OCI-LY1 (cell line): ENCODE data around the gene TAGLN3.
A peak's percentile ranks its signal among the peaks of the same experiment; 100 is the strongest.

ENCODE experiments used
- H2AFZ ChIP-seq: fragments of 200-600 bp; sonication (generic), shearing (Covaris generic); 2 replicates; pipeline ENCODE4 v1.6.0; 2014; ENCODE audit warnings: antibody characterized with exemption, mild to moderate bottlenecking, low read length
- H3F3A ChIP-seq: fragments of 200-600 bp; sonication (generic), shearing (Covaris generic); 2 replicates; pipeline ENCODE4 v1.6.0; 2014; ENCODE audit warnings: mild to moderate bottlenecking, antibody characterized with exemption, low read length, moderate library complexity; ENCODE audit not compliant: insufficient read depth
- H3K27ac ChIP-seq: fragments of 200-600 bp; sonication (generic); 2 replicates; pipeline ENCODE4 v1.5.1; 2014; ENCODE audit warnings: low read length, mixed run types, mild to moderate bottlenecking, low read depth; ENCODE audit not compliant: poor library complexity, severe bottlenecking
- H3K27me3 ChIP-seq: fragments of 200-600 bp; sonication (generic); 2 replicates; pipeline ENCODE4 v1.6.0; 2014; ENCODE audit warnings: antibody characterized with exemption, mild to moderate bottlenecking, low read length, moderate library complexity; ENCODE audit not compliant: insufficient read depth
- H3K36me3 ChIP-seq: fragments of 200-600 bp; sonication (generic); 2 replicates; pipeline ENCODE4 v1.6.1; 2014; ENCODE audit warnings: mild to moderate bottlenecking, antibody characterized with exemption, low read length, moderate library complexity, mixed read lengths; ENCODE audit not compliant: insufficient read depth
- H3K4me1 ChIP-seq: fragments of 200-600 bp; sonication (generic); 2 replicates; pipeline ENCODE4 v1.5.1; 2014; ENCODE audit warnings: mild to moderate bottlenecking, low read length, moderate library complexity; ENCODE audit not compliant: insufficient read depth, severe bottlenecking
- H3K4me2 ChIP-seq: fragments of 200-600 bp; sonication (generic), shearing (Covaris generic); 2 replicates; pipeline ENCODE4 v1.6.1; 2014; ENCODE audit warnings: low read length
- H3K4me3 ChIP-seq: fragments of 200-600 bp; sonication (generic); 2 replicates; pipeline ENCODE4 v1.5.1; 2014; ENCODE audit warnings: low read length, low read depth, mild to moderate bottlenecking, mixed read lengths; ENCODE audit not compliant: poor library complexity, severe bottlenecking
- H3K79me2 ChIP-seq: fragments of 200-600 bp; shearing (Covaris generic); 2 replicates; pipeline ENCODE4 v1.6.1; 2016; ENCODE audit warnings: mixed run types, low read length, mixed read lengths; ENCODE audit not compliant: insufficient read depth
- H3K9ac ChIP-seq: fragments of 200-600 bp; sonication (generic), shearing (Covaris generic); 2 replicates; pipeline ENCODE4 v1.6.1; 2014; ENCODE audit warnings: mild to moderate bottlenecking, low read length, mixed read lengths
- H3K9me2 ChIP-seq: fragments of 200-600 bp; sonication (generic), shearing (Covaris generic); 2 replicates; pipeline ENCODE4 v1.6.1; 2014; ENCODE audit warnings: low read depth, mild to moderate bottlenecking, low read length, mixed read lengths
- H3K9me3 ChIP-seq: fragments of 200-600 bp; shearing (Covaris generic); 2 replicates; pipeline ENCODE4 v1.6.1; 2014; ENCODE audit warnings: low read length, mixed read lengths
- H4K20me1 ChIP-seq: fragments of 200-600 bp; sonication (generic), shearing (Covaris generic); 2 replicates; pipeline ENCODE4 v1.6.0; 2016; ENCODE audit warnings: mild to moderate bottlenecking, low read length; ENCODE audit not compliant: insufficient read depth
- EZH2 ChIP-seq: fragments of 200-600 bp; sonication (generic), shearing (Covaris generic); IDR thresholded peaks from 2 replicates; pipeline ENCODE4 v1.8.0; 2017; ENCODE audit warnings: borderline replicate concordance, mixed run types, mild to moderate bottlenecking, antibody characterized with exemption, low read length, moderate library complexity, mixed read lengths
- TF ChIP-seq, protein P1 (sequence below): fragments of 200-600 bp; sonication (generic), shearing (Covaris generic); IDR thresholded peaks from 2 replicates; pipeline ENCODE4 v1.5.1; 2017; ENCODE audit warnings: mild to moderate bottlenecking, antibody characterized with exemption, low read length, moderate library complexity, mixed read lengths

TAGLN3 gene

DNA sequence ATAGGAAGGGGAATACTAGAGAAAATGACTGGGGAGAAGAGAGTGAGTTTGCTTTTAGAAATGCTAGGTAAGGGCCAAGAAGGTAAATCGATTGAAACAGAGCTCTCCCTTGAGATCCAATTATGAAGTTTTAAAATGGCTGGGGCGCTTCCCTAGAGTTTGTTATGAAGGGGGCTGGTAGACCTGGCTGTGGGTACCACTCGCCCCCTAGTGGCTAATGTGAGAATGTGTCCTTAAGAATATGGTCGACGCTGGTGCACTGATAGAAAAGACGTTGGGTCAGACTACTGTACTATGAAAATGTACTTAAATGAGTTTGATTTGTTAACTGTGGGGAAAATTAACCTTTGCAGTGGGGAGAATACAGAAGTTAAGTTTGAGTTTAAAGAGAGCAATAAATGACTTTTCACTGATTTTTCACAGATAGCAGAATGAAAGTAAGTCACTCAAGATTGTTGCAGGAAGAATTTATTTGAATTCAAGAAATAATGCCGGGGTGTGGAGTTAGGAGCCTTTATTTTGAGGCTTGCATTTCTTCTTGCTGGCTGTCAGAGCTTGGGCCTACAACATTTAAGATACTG, 45.0 kb downstream of the TAGLN3 start:
- Histone ChIP-seq H4K20me1 (no peaks in the 10 kb centered on the region), H3K36me3 (no peaks in the 10 kb centered on the region), H3K9ac (no peak overlapping the region), H3K79me2 (no peaks in the 10 kb centered on the region), H3K9me2 (no peaks in the 10 kb centered on the region), H3K27me3 (no peaks in the 10 kb centered on the region), H3K4me2 (no peak overlapping the region), H3K9me3 (no peaks in the 10 kb centered on the region), H3F3A (no peaks in the 10 kb centered on the region), H3K4me1 (peaks cover 17% of the 10 kb centered on the region), H2AFZ (peak overlapping the region; percentile 95), H3K27ac (no peak overlapping the region), H3K4me3 (no peak overlapping the region)
- no peak for TF ChIP-seq EZH2
- TF ChIP-seq, protein P1, sequence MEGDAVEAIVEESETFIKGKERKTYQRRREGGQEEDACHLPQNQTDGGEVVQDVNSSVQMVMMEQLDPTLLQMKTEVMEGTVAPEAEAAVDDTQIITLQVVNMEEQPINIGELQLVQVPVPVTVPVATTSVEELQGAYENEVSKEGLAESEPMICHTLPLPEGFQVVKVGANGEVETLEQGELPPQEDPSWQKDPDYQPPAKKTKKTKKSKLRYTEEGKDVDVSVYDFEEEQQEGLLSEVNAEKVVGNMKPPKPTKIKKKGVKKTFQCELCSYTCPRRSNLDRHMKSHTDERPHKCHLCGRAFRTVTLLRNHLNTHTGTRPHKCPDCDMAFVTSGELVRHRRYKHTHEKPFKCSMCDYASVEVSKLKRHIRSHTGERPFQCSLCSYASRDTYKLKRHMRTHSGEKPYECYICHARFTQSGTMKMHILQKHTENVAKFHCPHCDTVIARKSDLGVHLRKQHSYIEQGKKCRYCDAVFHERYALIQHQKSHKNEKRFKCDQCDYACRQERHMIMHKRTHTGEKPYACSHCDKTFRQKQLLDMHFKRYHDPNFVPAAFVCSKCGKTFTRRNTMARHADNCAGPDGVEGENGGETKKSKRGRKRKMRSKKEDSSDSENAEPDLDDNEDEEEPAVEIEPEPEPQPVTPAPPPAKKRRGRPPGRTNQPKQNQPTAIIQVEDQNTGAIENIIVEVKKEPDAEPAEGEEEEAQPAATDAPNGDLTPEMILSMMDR, result peak; percentile 91

DNA sequence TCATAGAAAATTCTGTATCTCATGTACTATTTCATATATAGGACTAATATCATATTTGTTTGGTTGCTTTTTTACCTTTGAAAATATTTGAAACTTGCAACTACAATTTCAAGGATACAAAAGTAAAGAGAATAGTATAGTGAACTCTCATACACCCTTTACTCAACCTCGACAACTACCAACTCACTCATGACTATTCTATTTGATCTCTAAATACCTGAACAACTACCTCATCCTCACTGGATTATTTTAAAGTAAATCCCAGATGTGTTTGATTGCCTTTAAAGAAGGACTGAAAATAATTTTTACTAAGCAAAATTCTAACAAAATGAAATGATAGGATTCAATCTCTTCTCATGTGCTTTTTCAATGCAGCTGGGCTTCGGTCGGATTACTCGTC, 47.9 kb downstream of the TAGLN3 start:
- no peaks in the 10 kb centered on the region for H4K20me1 ChIP-seq
- H2AFZ ChIP-seq, result no peak overlapping the region
- no peak overlapping the region for H3K4me2 ChIP-seq
- no peaks in the 10 kb centered on the region for H3K79me2 ChIP-seq
- H3K36me3 ChIP-seq, result no peaks in the 10 kb centered on the region
- H3K9me2 ChIP-seq, result no peaks in the 10 kb centered on the region
- no peaks in the 10 kb centered on the region for H3K9me3 ChIP-seq
- no peak overlapping the region for H3K4me3 ChIP-seq
- peaks cover 7% of the 10 kb centered on the region for H3K4me1 ChIP-seq
- no peak overlapping the region for H3K27ac ChIP-seq
- TF ChIP-seq, protein P1, result no peak
- no peak for TF ChIP-seq EZH2
- H3F3A ChIP-seq, result no peaks in the 10 kb centered on the region
- no peaks in the 10 kb centered on the region for H3K27me3 ChIP-seq
- no peak overlapping the region for H3K9ac ChIP-seq

DNA sequence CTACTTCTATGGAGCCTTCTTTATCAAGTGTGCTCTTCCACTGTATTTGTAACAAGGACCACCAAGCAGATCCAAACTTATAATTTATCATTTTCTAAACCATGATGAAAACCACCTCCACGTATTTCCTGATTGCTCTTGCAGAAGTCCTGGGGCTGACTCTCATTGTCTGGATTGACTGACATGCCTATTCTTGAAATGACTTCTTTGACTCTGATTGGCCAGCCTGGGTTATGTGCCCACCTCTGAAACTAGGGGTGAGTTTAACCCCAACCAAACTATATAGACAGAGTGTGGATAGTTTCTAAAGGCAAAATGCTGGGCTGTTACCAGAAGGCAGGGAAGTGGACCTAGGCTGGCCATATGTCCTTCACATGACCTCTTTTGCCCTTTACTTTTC, 48.5 kb downstream of the TAGLN3 start:
- Histone ChIP-seq H3K27ac (no peak overlapping the region), H3K79me2 (no peaks in the 10 kb centered on the region), H3F3A (no peaks in the 10 kb centered on the region), H3K9me2 (no peaks in the 10 kb centered on the region), H3K4me3 (no peak overlapping the region), H3K4me2 (no peak overlapping the region), H3K36me3 (no peaks in the 10 kb centered on the region), H3K4me1 (peaks cover 7% of the 10 kb centered on the region), H3K27me3 (no peaks in the 10 kb centered on the region), H4K20me1 (no peaks in the 10 kb centered on the region), H3K9ac (no peak overlapping the region), H3K9me3 (no peaks in the 10 kb centered on the region), H2AFZ (no peak overlapping the region)
- no peak for TF ChIP-seq EZH2
- TF ChIP-seq, protein P1, result no peak
